Activated CD8-positive, alpha-beta memory T cell treated with anti-CD3 and anti-CD28 coated beads for 4 hours (primary cell): ENCODE data around the gene HDHD5.
"Not testable (repeated sequence)": the region's sequence is repeated elsewhere in the genome, so short reads cannot be mapped to it uniquely, and the experiment has no call there.

Experiments used
- DNase-seq, 2 donors: peaks; one replicate each; pipeline ENCODE4 v3.0.0-alpha.2; 2020; ENCODE audit warnings: low read depth in 2 of 2

The HDHD5 gene

DNA sequence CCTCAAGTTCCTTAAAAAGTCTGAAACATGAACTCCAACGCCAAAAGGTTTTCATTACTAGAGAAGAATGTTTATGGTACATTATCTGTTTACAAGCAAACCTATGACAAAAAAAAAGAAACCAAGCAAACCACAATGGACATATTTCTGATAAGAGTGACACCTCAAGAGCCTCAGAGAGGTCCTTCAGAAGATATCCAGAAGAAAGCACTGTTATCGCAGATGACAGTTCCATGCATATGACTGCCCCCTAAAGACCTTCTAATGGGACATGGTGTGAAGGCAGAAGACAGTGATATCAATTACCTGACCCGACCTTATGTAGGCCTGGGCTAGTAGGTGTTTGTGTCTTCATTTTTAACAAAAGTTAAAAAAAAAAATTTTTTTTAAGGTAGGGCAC lies 3.1 kb downstream of the HDHD5 start:
- no peak for DNase-seq

GRCh38 chr22:17152971-17153370 lies 6.1 kb downstream of the HDHD5 start:
- DNase-seq = no peak

- no peak for DNase-seq
Measured at GRCh38 chr22:17152340-17152739, 6.7 kb downstream of the HDHD5 start.

- no peak for DNase-seq
Measured at GRCh38 chr22:17149076-17149815, 9.8 kb downstream of the HDHD5 start.

- DNase-seq = not testable (repeated sequence)
Measured at GRCh38 chr22:17147458-17147857, 11.6 kb downstream of the HDHD5 start.

GRCh38 chr22:17145021-17145680 lies 13.9 kb downstream of the HDHD5 start:
- DNase-seq = no peak

DNA sequence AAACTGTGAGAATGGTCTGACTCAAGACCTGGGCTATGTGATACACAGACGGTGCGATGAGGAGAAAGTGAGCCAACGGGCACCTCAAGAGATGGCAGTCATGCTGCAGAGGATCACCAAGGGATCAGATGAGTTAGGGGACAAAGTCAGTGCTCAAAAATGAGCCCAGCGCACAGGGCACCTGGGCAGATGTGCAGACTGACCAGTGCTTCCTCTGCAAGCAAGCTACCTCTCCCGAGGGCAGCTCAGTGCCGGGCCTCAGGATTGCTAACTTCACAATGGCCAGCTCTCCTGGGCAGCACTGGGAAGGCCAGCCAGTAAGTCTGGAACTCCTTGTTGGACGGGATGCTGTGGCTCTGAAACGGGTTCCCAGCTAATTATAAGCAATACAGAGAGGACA lies 15.3 kb downstream of the HDHD5 start:
- DNase-seq = no peak

GRCh38 chr22:17143101-17143500 lies 16.0 kb downstream of the HDHD5 start:
- DNase-seq = no peak

DNA sequence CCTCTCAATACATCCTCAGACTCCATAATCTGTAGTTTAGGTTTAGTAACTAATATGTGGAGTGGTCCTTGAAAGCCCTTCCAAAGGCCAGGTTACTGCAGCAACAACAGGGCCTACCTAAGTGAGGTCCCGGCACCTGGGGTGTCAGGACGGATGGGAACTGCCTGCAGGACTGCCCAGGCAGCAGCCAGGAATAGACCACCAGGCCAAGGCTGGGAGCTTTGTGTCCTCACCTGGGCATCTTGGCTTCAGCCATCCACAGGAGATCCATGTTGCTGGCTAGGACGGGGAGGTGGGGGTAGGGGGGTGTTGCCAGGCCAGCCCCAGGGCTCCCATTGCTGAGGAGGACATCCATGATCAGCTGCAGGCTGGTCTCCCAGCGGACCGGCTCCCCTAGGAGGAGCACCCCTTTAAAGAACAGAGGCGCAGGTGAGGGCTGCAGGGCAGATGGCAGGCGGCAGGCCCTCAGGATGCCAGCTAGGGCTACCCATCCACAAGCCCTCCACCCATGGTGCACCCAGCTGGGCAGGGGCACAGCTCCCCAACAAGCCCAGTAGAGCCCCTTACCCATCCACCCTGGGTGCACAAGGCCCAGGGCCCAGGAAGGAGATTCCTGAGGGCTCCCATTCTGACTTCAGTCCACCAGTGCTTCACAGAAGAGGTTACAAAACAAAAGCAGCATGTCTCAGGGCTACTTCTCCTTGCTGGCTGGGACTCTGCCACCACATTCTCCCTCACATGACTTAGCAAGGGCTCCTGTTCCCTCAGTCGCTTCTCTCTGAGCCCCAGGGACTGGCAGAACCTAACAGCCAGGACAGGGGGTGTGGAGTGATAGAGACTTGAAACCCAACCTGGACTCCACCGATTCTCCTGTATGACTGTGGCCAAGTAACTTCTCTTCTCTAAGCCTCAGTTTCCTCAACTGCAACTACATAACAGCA lies 18.0 kb downstream of the HDHD5 start:
- DNase-seq = no peak

DNA sequence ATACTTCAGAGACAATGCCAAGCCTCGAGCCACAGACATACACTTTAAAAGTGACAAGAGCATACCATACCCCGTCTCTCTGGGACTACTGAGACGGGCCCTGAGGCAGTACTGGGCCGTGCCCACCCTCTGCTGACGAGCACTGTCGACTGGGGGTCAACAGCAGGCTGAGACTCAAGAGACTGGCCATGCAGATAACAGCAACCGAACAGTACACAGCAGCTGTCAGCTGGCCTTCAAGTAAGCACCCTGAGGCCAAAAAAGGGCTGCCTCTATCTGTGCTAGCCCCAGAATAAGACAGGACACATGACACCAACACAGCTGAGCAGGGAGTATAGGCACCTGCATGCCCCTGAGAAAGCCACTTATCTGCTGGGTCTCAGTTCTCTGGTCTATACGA lies 19.1 kb downstream of the HDHD5 start:
- DNase-seq = no peak

DNA sequence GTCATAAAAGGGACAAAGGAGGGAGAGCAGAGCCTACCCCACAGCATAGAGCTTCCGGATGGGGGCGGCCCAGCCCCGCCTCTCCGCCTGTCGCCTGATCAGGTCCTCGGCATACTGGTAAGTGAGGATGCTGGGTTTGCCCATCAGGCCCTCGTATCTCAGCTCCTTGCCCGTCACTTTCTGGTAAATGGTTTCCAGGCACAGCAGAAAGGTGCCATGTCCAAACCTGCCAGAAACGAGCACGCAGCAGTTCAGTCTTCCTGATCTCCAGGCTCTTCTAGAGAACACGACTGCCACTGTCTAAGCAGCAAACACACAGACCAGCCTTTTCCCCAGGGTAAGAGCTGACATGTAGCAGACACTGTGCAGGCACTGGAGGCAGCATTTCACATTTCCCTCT lies 20.6 kb downstream of the HDHD5 start:
- DNase-seq = no peak

DNA sequence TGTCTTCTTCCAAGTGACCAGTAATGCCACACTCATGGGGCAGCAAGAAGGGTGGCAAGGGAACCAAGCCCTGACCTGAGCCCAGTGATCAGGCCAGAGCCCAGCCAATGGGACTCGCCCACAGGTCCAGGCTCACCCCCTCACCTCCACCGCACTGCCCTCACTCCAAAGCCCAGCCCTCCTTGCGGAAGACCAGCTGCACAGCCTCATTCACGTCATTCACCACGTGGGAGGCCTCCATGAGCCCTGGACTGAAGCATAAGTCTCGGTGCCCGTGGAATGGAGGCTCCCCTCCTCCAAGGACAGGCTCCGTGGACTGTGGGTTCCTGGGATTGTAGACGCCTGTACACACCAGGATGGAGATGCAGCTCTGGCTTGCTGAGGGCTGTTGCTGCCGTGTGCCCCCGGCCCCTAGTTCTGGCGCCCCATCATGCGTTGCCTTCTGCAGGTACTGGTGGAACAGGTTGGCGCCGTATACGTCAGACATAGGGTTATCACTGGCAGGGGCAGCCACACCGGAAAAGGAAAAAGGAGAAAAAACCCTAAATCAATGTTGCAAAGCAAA lies 21.1 kb downstream of the HDHD5 start:
- DNase-seq = no peak

- DNase-seq = no peak
Measured at GRCh38 chr22:17137170-17137569, 21.9 kb downstream of the HDHD5 start.

GRCh38 chr22:17135153-17135760 lies 23.8 kb downstream of the HDHD5 start:
- no peak for DNase-seq

DNA sequence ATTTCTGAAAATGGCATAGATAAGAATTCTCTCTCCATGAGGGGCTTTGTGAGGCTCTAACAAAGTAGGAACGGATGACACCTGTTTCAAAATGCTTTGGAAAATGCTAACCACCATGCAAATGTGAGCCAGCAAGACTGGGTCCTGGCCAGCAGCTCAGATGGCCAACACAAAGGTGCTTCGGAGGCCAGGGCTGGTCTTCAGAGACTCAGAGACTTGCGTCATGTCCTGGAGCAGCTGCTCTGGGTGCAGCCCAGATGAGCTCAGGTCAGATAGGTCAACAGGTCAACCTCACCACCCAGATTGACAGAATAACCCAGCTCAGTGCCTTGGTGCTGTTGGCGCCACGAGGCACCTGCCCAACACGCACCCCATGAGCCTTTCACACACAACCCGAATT lies 25.9 kb downstream of the HDHD5 start:
- no peak for DNase-seq

- DNase-seq = no peak
Measured at GRCh38 chr22:17132112-17132511, 27.0 kb downstream of the HDHD5 start.

GRCh38 chr22:17131686-17132085 lies 27.4 kb downstream of the HDHD5 start:
- DNase-seq = no peak

- DNase-seq = no peak
Measured at GRCh38 chr22:17130199-17130598, 28.9 kb downstream of the HDHD5 start.

DNA sequence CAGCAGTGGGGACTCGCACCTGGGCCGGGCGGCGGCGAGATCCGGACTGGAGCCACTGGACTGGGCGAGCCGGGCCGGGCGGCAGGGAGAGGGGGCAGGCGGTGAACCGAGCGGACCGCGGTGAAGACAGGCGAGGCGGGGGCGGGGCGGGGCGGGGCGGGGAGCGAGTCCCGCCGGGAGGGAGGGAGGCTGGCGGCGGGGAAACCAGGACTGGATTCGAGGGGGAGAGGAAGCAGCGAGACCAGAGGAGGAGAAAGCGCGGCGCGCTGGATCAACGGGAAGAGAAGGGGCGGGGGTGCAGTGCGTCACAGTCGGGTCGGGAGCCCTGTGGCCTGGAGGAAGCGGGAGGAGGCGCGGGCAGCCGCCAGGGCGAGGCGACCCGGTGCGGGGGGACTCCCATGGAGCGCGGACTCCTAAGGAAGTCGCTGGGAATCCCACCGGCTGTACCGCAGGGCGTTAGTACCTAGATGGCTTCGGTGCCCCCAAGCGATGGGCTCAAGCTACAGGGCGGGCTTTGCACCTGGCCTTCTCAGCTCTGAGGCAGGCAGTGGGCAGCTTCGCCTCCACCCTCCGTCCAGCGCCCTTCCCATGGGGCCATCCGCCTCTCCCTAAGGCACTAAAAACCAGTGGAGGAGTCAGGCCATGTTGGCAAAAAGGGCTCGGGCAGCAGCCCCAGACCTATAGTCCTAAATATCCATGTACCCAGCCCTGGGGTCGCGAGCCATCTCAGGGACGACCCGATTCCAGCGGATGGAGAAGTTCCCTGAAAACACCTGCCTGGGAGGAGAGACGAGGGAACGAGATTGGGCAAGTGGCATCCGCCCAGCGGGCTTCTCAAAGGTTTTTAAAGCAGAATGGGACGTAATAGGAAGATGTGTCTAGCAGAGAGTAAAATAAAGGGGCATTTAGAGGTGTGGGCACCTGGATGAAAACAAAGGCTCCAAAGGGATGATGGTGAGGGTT lies 37.6 kb downstream of the HDHD5 start, which contains the start of gene TMEM121B:
Gene TMEM121B (minus strand): TSS at position 128 of the 963 bp plus-strand sequence. CDS start 233 bp downstream, outside the sequence.
- no peak for DNase-seq

DNA sequence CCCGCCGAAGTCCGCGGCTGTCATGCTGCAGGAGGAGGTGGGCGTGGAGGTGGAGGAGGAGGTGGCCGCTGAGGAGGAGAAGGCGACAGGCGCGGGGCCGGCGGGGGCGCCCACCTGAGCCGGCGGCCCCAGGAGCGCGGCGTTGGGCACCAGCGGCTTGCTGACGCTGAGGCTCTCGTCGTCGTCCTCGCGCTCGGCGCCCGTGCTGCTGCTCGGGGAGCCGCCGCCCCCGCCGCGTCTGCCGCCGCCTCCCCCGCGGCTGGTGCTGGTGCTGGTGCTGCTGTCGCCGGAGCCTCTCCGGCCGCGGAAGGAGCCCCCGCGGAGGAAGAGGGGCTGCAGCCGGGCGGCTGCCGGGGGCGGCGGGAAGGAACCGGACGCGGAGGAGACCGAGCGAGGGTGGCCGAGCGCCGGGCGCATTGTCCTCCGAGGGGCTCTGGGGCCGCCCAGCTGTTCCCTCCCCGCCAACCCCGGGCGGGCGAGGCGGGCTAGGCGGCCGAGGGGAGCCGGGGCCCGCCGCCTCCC lies 38.3 kb downstream of the HDHD5 start:
- DNase-seq = no peak
